Neural crest cell (in vitro differentiated cells): ENCODE results near the gene TRAF2. TPM values are rescaled to one million over a fixed set of nuclear protein-coding genes. Genes with fewer than 3 reads are reported as not detected.
A peak's percentile ranks its signal among the peaks of the same experiment; 100 is the strongest.

Experiments
- DNase-seq: peaks from one replicate; pipeline ENCODE4 v3.0.0; 2021; ENCODE audit warnings: low read depth, mixed read lengths, low spot score
- H3K27ac Mint-ChIP-seq: one replicate; pipeline ENCODE4 v1.8.0; 2021; ENCODE audit warnings: mild to moderate bottlenecking, mixed read lengths; ENCODE audit not compliant: unreplicated experiment
- H3K27me3 Mint-ChIP-seq: 2 replicates; pipeline ENCODE4 v1.8.0; 2021; ENCODE audit warnings: low read depth, mild to moderate bottlenecking, mixed read lengths
- H3K36me3 Mint-ChIP-seq: 2 replicates; pipeline ENCODE4 v1.8.0; 2021; ENCODE audit warnings: low read depth, mild to moderate bottlenecking, mixed read lengths
- H3K4me1 Mint-ChIP-seq: 2 replicates; pipeline ENCODE4 v1.8.0; 2021; ENCODE audit warnings: mixed read lengths
- H3K4me3 Mint-ChIP-seq: one replicate; pipeline ENCODE4 v1.8.0; 2021; ENCODE audit warnings: mild to moderate bottlenecking, mixed read lengths
- H3K9me3 Mint-ChIP-seq: 2 replicates; pipeline ENCODE4 v1.8.0; 2021; ENCODE audit warnings: mixed read lengths
- total RNA-seq: library from RNA; stranded (reverse); gene quantifications from 2 replicates; pipeline ENCODE4 v1.2.1, GENCODE V29; 2021
- TF ChIP-seq, protein P1 (sequence below): fragments of 200-600 bp; sonication (generic); conservative IDR thresholded peaks from 2 replicates; pipeline ENCODE4 v1.5.0; 2021; ENCODE audit warnings: antibody characterized with exemption, mild to moderate bottlenecking

Gene TRAF2
- total RNA-seq, 1 donor from 2014 or later = 30.1 TPM

GRCh38 chr9:136847088-136847825 lies 39.1 kb upstream of the TRAF2 start:
- TF ChIP-seq, protein P1, sequence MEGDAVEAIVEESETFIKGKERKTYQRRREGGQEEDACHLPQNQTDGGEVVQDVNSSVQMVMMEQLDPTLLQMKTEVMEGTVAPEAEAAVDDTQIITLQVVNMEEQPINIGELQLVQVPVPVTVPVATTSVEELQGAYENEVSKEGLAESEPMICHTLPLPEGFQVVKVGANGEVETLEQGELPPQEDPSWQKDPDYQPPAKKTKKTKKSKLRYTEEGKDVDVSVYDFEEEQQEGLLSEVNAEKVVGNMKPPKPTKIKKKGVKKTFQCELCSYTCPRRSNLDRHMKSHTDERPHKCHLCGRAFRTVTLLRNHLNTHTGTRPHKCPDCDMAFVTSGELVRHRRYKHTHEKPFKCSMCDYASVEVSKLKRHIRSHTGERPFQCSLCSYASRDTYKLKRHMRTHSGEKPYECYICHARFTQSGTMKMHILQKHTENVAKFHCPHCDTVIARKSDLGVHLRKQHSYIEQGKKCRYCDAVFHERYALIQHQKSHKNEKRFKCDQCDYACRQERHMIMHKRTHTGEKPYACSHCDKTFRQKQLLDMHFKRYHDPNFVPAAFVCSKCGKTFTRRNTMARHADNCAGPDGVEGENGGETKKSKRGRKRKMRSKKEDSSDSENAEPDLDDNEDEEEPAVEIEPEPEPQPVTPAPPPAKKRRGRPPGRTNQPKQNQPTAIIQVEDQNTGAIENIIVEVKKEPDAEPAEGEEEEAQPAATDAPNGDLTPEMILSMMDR = no peak
- H3K4me3 Mint-ChIP-seq = peak overlapping the region; percentile 90
- H3K4me1 Mint-ChIP-seq = peaks cover 10% of the 10 kb centered on the region
- H3K9me3 Mint-ChIP-seq = no peaks in the 10 kb centered on the region
- no peak overlapping the region for H3K27ac Mint-ChIP-seq
- DNase-seq = no peak
- no peaks in the 10 kb centered on the region for H3K36me3 Mint-ChIP-seq
- H3K27me3 Mint-ChIP-seq = peaks cover 36% of the 10 kb centered on the region

GRCh38 chr9:136847826-136848392 lies 38.4 kb upstream of the TRAF2 start:
- H3K9me3 Mint-ChIP-seq = no peaks in the 10 kb centered on the region
- no peak overlapping the region for H3K27ac Mint-ChIP-seq
- H3K27me3 Mint-ChIP-seq = peaks cover 33% of the 10 kb centered on the region
- TF ChIP-seq, protein P1 = no peak
- H3K36me3 Mint-ChIP-seq = no peaks in the 10 kb centered on the region
- H3K4me1 Mint-ChIP-seq = peaks cover 8% of the 10 kb centered on the region
- peak; percentile 67 for DNase-seq
- H3K4me3 Mint-ChIP-seq = peak overlapping the region; percentile 90

DNA sequence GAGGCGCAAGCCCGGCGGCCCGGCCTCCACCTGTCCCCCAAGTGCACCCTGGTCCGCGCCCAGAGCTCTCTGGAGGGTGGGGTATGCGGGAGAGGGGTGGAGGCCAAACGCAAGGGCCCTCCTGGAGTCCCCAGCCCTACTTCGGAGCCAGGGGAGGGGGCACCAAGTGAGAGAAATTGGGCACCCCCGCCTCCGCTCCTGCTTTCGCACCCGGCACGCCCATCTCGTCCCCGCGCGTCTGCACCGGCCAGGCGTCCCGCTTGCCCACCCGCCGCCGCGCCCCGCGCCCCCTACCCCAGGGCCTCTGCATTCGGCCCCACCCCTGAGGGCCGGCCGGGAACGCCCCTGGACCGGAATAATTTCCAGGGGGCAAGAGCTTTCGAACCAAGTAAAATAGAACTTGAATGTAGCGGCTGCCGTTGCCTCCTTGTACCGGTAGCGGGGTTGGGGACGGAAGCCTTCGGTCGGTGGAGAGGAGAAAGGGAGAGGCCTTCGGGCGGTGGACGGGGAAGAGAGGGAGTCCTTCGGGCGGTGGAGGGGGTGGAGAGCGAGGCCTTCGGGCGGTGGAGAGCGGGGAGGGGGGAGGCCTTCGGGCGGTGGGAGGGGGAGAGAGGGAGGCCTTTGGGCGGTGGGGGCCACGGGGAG lies 37.8 kb upstream of the TRAF2 start:
- Mint-ChIP-seq H3K36me3 (no peaks in the 10 kb centered on the region), H3K4me3 (peak overlapping the region; percentile 96), H3K27ac (no peak overlapping the region), H3K27me3 (peaks cover 31% of the 10 kb centered on the region), H3K4me1 (peaks cover 8% of the 10 kb centered on the region), H3K9me3 (no peaks in the 10 kb centered on the region)
- peak; percentile 47 for DNase-seq
- TF ChIP-seq, protein P1 = peak; percentile 19

DNA sequence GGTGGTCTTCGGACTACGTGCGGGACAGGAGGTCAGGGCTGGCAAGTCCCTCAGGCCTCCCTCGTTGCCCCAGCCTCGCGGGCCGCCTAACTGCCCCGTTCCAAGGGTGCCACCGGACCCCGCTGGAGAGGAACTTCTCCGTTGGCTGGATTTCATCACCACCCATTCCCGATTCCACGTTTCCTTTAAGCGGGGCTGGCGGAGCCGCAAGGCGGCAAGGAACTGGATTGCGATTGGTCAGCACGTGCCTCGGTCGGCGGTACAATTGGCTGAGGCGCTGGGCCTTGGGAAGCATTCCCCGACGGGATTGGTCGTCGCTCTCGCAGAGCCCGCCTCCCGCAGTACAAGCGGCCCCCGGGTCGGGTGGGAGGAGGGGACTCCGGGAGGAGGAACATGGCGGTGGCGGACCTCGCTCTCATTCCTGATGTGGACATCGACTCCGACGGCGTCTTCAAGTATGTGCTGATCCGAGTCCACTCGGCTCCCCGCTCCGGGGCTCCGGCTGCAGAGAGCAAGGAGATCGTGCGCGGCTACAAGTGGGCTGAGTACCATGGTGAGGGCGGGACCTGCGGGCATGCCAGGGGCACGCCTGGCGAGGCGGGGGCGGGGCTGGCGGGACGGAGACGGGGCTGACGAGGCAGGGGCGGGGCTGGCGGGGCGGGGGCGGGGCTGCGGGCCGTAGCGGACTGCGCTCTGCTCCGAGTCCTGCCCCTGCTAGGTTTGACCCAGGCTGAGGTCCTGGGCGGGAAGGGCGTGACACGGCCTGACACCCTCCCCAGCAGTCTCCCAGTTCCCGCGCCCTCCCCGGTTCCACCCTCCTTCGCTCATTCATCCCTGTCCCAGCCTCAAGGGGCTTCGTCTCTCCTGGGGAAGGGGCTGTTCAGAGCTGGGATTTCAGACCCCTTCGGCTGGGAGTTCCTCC lies 37.0 kb upstream of the TRAF2 start, which contains the start of gene PHPT1:
TSS of gene PHPT1 (plus strand) at position 372 of the 922 bp plus-strand sequence. CDS start at position 394, 22 bp downstream.
- H3K27ac Mint-ChIP-seq = peak within 1 kb of the TSS; percentile 95
- peaks cover 8% of the 10 kb centered on the region for H3K4me1 Mint-ChIP-seq
- TF ChIP-seq, protein P1 = no peak
- H3K4me3 Mint-ChIP-seq = peak within 1 kb of the TSS; percentile 96
- H3K9me3 Mint-ChIP-seq = no peaks in the 10 kb centered on the region
- DNase-seq = peak; percentile 96
- H3K36me3 Mint-ChIP-seq = no peaks in the 10 kb centered on the region
- H3K27me3 Mint-ChIP-seq = peaks cover 27% of the 10 kb centered on the region
